ENCODE data around the gene PPM1B. TPM values are rescaled to one million over a fixed set of nuclear protein-coding genes. Genes with fewer than 3 reads are reported as not detected.

PPM1B gene
- total RNA-seq, 1 donor, result 31.5 TPM

DNA sequence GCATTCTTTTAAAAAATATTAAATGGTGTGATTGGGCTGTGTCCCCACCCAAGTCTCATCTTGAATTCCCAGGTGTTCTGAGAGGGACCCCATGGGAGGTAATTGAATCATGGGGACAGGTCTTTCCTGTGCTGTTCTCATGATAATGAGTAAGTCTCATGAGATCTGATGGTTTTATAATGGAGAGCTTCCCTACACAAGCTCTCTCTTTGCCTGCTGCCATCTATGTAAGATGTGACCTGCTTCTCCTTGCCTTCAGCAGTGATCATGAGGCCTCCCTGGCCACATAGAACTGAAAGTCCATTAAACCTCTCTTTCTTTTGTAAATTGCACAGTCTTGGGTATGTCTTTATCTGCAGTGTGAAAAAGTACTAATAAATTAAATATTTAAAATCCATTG is 10.3 kb downstream of the PPM1B start:
- H3K4me1 ChIP-seq (ENCODE audit: insufficient read depth, low read length), result no peaks in the 10 kb centered on the region
- no peak overlapping the region for H3K4me3 ChIP-seq (ENCODE audit: insufficient read depth, low read length)
- H3K9me3 ChIP-seq (ENCODE audit: low read depth, low read length), result no peaks in the 10 kb centered on the region
- no peaks in the 10 kb centered on the region for H3K27me3 ChIP-seq (ENCODE audit: insufficient read depth, low read length)
- peaks cover 79% of the 10 kb centered on the region for H3K79me2 ChIP-seq (ENCODE audit: insufficient read depth, low read length)
- no peak overlapping the region for H3K4me2 ChIP-seq (ENCODE audit: insufficient read depth, low read length)
- TF ChIP-seq, protein P1, sequence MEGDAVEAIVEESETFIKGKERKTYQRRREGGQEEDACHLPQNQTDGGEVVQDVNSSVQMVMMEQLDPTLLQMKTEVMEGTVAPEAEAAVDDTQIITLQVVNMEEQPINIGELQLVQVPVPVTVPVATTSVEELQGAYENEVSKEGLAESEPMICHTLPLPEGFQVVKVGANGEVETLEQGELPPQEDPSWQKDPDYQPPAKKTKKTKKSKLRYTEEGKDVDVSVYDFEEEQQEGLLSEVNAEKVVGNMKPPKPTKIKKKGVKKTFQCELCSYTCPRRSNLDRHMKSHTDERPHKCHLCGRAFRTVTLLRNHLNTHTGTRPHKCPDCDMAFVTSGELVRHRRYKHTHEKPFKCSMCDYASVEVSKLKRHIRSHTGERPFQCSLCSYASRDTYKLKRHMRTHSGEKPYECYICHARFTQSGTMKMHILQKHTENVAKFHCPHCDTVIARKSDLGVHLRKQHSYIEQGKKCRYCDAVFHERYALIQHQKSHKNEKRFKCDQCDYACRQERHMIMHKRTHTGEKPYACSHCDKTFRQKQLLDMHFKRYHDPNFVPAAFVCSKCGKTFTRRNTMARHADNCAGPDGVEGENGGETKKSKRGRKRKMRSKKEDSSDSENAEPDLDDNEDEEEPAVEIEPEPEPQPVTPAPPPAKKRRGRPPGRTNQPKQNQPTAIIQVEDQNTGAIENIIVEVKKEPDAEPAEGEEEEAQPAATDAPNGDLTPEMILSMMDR (IDR thresholded peaks at IDR 0.05; ENCODE audit: extremely low read depth, low read depth, low read length), result no peak
- no peak overlapping the region for H3K27ac ChIP-seq (ENCODE audit: low read depth, low read length)
- no peak for DNase-seq (ENCODE audit: insufficient read length, low spot score, missing footprints)
- H2AFZ ChIP-seq (ENCODE audit: low read length), result no peak overlapping the region
- no peaks in the 10 kb centered on the region for H3K36me3 ChIP-seq (ENCODE audit: insufficient read depth, low read length)
- peaks cover 10% of the 10 kb centered on the region for H4K20me1 ChIP-seq (ENCODE audit: insufficient read depth, low read length)

DNA sequence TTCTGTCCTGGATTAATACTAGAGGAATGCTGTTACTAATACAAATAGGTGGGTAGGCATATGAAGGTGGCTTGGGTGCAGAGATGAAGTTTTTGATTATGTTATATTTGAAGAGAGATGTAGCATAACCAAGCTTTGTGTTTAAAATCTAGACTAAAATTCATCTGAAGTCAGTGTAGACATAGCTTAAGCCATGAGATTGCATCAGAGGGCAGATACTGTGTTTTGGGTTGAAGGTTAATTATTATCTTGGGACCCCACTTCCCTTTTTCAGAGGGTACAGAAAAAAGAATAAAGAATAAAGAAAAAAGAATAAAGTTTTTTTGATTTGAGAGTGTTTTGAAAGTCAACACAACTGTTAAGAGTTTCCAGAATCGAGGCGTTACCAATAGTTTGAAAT is 13.0 kb downstream of the PPM1B start:
- Histone ChIP-seq H3K79me2 (ENCODE audit: insufficient read depth, low read length) (peaks cover 75% of the 10 kb centered on the region), H4K20me1 (ENCODE audit: insufficient read depth, low read length) (peaks cover 10% of the 10 kb centered on the region)
- TF ChIP-seq, protein P1 (IDR thresholded peaks at IDR 0.05; ENCODE audit: extremely low read depth, low read depth, low read length), result no peak

GRCh38 chr2:44184106-44184505 is 15.4 kb downstream of the PPM1B start:
- no peak for DNase-seq (ENCODE audit: insufficient read length, low spot score, missing footprints)
- no peak overlapping the region for H3K4me2 ChIP-seq (ENCODE audit: insufficient read depth, low read length)
- H3K9me3 ChIP-seq (ENCODE audit: low read depth, low read length), result no peaks in the 10 kb centered on the region
- H3K27ac ChIP-seq (ENCODE audit: low read depth, low read length), result no peak overlapping the region
- TF ChIP-seq, protein P1 (IDR thresholded peaks at IDR 0.05; ENCODE audit: extremely low read depth, low read depth, low read length), result no peak
- no peaks in the 10 kb centered on the region for H3K36me3 ChIP-seq (ENCODE audit: insufficient read depth, low read length)
- no peaks in the 10 kb centered on the region for H3K4me1 ChIP-seq (ENCODE audit: insufficient read depth, low read length)
- no peak overlapping the region for H3K4me3 ChIP-seq (ENCODE audit: insufficient read depth, low read length)
- peaks cover 15% of the 10 kb centered on the region for H4K20me1 ChIP-seq (ENCODE audit: insufficient read depth, low read length)
- peaks cover 78% of the 10 kb centered on the region for H3K79me2 ChIP-seq (ENCODE audit: insufficient read depth, low read length)
- no peak overlapping the region for H2AFZ ChIP-seq (ENCODE audit: low read length)
- no peaks in the 10 kb centered on the region for H3K27me3 ChIP-seq (ENCODE audit: insufficient read depth, low read length)

More for the DNA sequence above, 13.0 kb downstream of the PPM1B start:
- Histone ChIP-seq H3K4me1 (ENCODE audit: insufficient read depth, low read length) (no peaks in the 10 kb centered on the region), H3K27me3 (ENCODE audit: insufficient read depth, low read length) (no peaks in the 10 kb centered on the region), H3K36me3 (ENCODE audit: insufficient read depth, low read length) (no peaks in the 10 kb centered on the region), H2AFZ (ENCODE audit: low read length) (no peak overlapping the region), H3K9me3 (ENCODE audit: low read depth, low read length) (no peaks in the 10 kb centered on the region), H3K4me3 (ENCODE audit: insufficient read depth, low read length) (no peak overlapping the region), H3K4me2 (ENCODE audit: insufficient read depth, low read length) (no peak overlapping the region), H3K27ac (ENCODE audit: low read depth, low read length) (no peak overlapping the region)
- no peak for DNase-seq (ENCODE audit: insufficient read length, low spot score, missing footprints)

GRCh38 chr2:44186810-44187209 is 18.1 kb downstream of the PPM1B start:
- Histone ChIP-seq H2AFZ (ENCODE audit: low read length) (no peak overlapping the region), H4K20me1 (ENCODE audit: insufficient read depth, low read length) (peaks cover 23% of the 10 kb centered on the region), H3K4me2 (ENCODE audit: insufficient read depth, low read length) (no peak overlapping the region), H3K27ac (ENCODE audit: low read depth, low read length) (no peak overlapping the region), H3K36me3 (ENCODE audit: insufficient read depth, low read length) (no peaks in the 10 kb centered on the region), H3K79me2 (ENCODE audit: insufficient read depth, low read length) (peaks cover 80% of the 10 kb centered on the region), H3K4me3 (ENCODE audit: insufficient read depth, low read length) (no peak overlapping the region), H3K27me3 (ENCODE audit: insufficient read depth, low read length) (no peaks in the 10 kb centered on the region), H3K4me1 (ENCODE audit: insufficient read depth, low read length) (no peaks in the 10 kb centered on the region), H3K9me3 (ENCODE audit: low read depth, low read length) (no peaks in the 10 kb centered on the region)
- TF ChIP-seq, protein P1 (IDR thresholded peaks at IDR 0.05; ENCODE audit: extremely low read depth, low read depth, low read length), result no peak
- no peak for DNase-seq (ENCODE audit: insufficient read length, low spot score, missing footprints)
